Activated CD4-positive, CD25-positive, alpha-beta regulatory T cell treated with anti-CD3 and anti-CD28 coated beads, Interleukin-2, amount 50 U/mL, for 24 hours (primary cell): ENCODE data around the gene RREB1.

ENCODE experiments used
- ATAC-seq, 2 donors: fragments of 150-1000 bp; cut with Tn5 transposase; one replicate each; pipeline ENCODE4 v1.10.0; 2021; ENCODE audit warnings: mild to moderate bottlenecking in 1 of 2, moderate library complexity in 1 of 2

Gene RREB1

GRCh38 chr6:7230327-7230691 is 122.5 kb downstream of the RREB1 start:
- ATAC-seq: no peak

- no peak for ATAC-seq
These were observed 123.4 kb downstream of the RREB1 start for GRCh38 chr6:7230956-7231713.

- ATAC-seq: no peak
These were observed 124.6 kb downstream of the RREB1 start for GRCh38 chr6:7232351-7232750.

- no peak for ATAC-seq
These were observed 126.8 kb downstream of the RREB1 start for GRCh38 chr6:7234547-7234946.

GRCh38 chr6:7235712-7236305 is 128.0 kb downstream of the RREB1 start:
- ATAC-seq: no peak

- no peak for ATAC-seq
These were observed 128.8 kb downstream of the RREB1 start for GRCh38 chr6:7236306-7237209.

GRCh38 chr6:7237653-7238188 is 130.0 kb downstream of the RREB1 start:
- ATAC-seq: no peak

- no peak for ATAC-seq
These were observed 130.8 kb downstream of the RREB1 start for GRCh38 chr6:7238526-7238899.

- peak; percentile 70 to 75 for ATAC-seq
These were observed 131.3 kb downstream of the RREB1 start for GRCh38 chr6:7238900-7239589.

GRCh38 chr6:7239590-7239948 is 131.8 kb downstream of the RREB1 start:
- ATAC-seq: no peak

- ATAC-seq: no peak
These were observed 132.6 kb downstream of the RREB1 start for GRCh38 chr6:7240351-7240750.

- no peak for ATAC-seq
These were observed 133.4 kb downstream of the RREB1 start for GRCh38 chr6:7241160-7241559.

- no peak for ATAC-seq
These were observed 134.2 kb downstream of the RREB1 start for GRCh38 chr6:7241709-7242645.

GRCh38 chr6:7242835-7243178 is 135.0 kb downstream of the RREB1 start:
- ATAC-seq: no peak

GRCh38 chr6:7243179-7243981 is 135.6 kb downstream of the RREB1 start:
- peak; percentile 29 to 44 for ATAC-seq

GRCh38 chr6:7245668-7246393 is 138.1 kb downstream of the RREB1 start:
- no peak for ATAC-seq

GRCh38 chr6:7246401-7247178 is 138.8 kb downstream of the RREB1 start:
- ATAC-seq: no peak

- no peak for ATAC-seq
These were observed 139.4 kb downstream of the RREB1 start for GRCh38 chr6:7247179-7247456.

GRCh38 chr6:7247828-7248227 is 140.1 kb downstream of the RREB1 start:
- no peak for ATAC-seq

- no peak for ATAC-seq
These were observed 141.6 kb downstream of the RREB1 start for GRCh38 chr6:7249391-7249790.
